Measurements from ENCODE around the gene RNF152.

The RNF152 gene

DNA sequence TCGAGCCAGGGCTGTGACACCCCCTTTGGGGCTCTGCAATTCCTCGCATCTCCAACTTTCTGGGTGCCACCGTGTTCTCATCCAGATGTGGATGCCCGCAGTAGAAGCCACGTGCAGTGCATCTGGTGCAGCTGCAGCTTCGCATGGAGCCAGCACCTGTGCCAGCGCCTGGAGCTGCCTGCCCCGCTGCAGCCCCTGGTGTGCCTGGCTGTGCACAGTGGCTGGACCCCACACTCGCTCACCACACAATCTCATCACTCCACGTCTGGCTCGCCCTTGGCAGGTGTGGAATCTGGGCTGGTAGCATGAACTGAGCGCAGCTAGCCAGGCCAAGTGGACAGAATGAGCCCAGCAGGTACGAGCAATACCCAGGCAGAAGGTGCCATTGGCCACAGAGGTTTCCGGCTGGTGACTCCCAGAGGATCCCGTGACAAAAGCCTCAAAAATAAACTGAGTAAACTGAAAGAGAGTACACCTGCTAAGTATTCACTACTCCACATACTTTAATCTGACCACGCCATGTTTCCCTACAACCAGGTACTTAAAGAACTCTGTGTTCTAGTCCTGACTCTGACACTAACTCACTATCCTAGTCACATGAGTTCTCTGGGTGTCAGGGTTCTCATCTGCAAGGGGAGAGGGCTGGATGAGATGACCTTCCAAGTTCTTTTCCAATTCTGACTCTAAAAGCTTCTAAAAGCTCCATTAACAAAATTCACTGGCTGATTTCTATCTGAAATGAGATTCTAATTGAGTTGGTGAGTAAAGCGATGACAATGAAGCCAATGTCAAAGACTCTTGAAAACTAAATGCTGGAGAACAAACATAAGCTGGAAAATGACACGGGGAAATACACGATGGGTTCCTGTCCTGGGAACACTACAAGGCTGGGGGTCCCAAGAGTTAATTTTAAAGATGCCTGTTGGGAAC lies 37.1 kb downstream of the RNF152 start:
- TF ChIP-seq, protein P1, sequence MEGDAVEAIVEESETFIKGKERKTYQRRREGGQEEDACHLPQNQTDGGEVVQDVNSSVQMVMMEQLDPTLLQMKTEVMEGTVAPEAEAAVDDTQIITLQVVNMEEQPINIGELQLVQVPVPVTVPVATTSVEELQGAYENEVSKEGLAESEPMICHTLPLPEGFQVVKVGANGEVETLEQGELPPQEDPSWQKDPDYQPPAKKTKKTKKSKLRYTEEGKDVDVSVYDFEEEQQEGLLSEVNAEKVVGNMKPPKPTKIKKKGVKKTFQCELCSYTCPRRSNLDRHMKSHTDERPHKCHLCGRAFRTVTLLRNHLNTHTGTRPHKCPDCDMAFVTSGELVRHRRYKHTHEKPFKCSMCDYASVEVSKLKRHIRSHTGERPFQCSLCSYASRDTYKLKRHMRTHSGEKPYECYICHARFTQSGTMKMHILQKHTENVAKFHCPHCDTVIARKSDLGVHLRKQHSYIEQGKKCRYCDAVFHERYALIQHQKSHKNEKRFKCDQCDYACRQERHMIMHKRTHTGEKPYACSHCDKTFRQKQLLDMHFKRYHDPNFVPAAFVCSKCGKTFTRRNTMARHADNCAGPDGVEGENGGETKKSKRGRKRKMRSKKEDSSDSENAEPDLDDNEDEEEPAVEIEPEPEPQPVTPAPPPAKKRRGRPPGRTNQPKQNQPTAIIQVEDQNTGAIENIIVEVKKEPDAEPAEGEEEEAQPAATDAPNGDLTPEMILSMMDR (conservative IDR thresholded peaks at IDR 0.05; ENCODE audit: low read depth, low read length) = no peak
- H3K4me3 ChIP-seq (ENCODE audit: low read length) = no peak overlapping the region

DNA sequence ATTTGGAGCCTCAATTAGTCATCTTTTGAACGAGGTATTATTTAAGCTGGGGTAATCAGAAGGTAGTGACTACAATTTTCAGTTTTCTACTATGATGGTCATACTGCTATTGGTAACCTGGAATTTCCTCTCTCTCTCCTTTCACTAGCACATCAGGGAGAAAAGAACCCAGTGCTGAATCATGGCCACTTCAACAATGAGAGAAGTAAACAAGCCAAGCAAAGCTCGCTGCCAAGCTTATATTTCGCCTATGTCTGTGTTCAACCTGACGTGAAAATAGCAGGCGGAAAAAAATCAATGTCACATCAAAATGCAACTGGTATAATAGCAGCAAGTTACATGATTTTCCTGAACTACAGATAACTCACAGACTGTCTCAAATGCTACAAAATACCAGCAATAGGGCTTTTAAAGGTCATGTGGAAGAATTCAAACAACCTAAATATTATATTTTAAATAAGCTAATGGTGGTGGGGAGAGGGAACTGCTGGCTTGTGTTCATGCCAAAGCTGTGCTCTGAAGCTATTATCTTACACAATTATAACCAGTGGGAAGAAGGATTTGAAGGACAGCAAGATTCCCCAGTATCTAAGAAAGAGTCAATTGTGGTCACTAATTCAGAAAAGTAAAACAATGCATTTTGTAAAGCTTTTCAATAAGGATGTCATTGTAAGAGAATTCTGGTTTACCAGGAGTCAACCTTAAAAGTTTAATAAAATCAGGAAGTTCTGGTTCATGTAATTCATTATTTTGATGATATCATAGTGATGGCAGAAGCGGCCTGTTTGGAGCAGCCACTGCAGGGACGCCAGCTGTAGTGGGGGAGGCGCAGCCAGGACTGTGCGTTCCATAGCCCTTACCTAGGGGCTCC lies 38.0 kb downstream of the RNF152 start:
- TF ChIP-seq, protein P1 (conservative IDR thresholded peaks at IDR 0.05; ENCODE audit: low read depth, low read length) = no peak
- no peak for DNase-seq (ENCODE audit: low read depth)
- no peak overlapping the region for H3K4me3 ChIP-seq (ENCODE audit: low read length)

More for the DNA sequence above, 37.1 kb downstream of the RNF152 start:
- DNase-seq (ENCODE audit: low read depth) = no peak

DNA sequence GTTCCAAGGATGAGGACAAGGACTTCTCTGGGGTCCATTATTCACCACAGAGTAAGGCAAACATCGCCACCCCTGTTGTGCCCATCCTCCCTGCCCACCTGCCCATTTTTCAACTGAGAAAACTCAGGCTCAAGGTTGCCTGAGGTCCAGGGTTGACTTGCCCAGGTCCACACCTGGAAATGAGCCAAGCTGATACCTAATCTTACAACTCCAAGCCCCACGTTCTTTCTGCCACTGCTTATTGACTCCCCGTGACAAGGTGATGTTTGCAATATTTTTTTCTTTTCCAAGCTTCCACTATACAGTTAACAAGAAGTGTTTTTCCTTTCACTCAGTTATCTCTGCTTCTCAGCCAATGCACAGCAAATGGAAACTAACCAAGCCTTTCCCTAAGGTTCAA lies 39.0 kb downstream of the RNF152 start:
- TF ChIP-seq, protein P1 (conservative IDR thresholded peaks at IDR 0.05; ENCODE audit: low read depth, low read length) = no peak

DNA sequence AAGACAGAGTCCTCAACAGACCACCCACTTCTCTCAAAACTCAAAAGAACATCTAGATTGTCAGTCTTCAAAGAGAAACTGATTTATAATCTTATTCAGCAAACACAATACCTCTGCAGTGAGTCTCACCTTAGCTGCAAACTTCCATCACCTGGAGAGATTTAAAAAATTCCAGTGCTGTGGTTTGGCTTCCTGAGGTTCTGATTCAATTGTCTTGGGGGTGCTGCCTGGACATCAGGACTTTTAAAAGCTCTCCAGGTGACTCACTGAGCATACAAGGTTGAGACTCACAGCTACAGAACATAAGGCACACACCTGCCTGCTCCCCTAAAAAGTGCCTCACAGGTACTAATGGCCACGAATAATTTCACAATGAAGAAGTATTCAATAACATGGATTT lies 40.3 kb downstream of the RNF152 start:
- TF ChIP-seq, protein P1 (conservative IDR thresholded peaks at IDR 0.05; ENCODE audit: low read depth, low read length) = no peak
- H3K4me3 ChIP-seq (ENCODE audit: low read length) = no peak overlapping the region
- DNase-seq (ENCODE audit: low read depth) = no peak

More for the DNA sequence above, 39.0 kb downstream of the RNF152 start:
- DNase-seq (ENCODE audit: low read depth) = no peak
- no peak overlapping the region for H3K4me3 ChIP-seq (ENCODE audit: low read length)

DNA sequence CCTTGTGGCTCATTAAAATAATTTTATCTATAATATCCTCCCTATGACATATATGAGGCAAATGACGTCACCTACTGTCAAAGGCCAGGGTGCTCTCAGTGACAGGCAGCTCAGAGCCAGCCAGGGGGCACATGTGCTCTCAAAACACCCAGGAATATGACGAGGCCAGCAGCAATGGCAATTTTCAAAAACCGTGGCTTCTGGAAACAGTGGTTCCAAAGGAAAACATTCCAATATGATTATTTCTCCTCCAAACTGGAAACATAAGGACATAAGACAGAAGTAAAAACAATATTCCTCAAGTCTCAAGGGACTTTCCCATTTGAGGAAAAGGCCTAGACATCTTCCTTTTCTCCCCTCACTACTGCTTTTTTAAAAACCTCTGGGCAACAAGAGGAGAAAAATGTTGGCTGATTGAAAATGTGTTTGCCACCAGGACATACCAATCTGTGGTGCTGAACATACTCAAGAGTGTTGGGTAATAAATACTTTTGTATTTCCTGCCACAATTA lies 40.8 kb downstream of the RNF152 start:
- TF ChIP-seq, protein P1 (conservative IDR thresholded peaks at IDR 0.05; ENCODE audit: low read depth, low read length) = no peak
- no peak for DNase-seq (ENCODE audit: low read depth)
- H3K4me3 ChIP-seq (ENCODE audit: low read length) = no peak overlapping the region

DNA sequence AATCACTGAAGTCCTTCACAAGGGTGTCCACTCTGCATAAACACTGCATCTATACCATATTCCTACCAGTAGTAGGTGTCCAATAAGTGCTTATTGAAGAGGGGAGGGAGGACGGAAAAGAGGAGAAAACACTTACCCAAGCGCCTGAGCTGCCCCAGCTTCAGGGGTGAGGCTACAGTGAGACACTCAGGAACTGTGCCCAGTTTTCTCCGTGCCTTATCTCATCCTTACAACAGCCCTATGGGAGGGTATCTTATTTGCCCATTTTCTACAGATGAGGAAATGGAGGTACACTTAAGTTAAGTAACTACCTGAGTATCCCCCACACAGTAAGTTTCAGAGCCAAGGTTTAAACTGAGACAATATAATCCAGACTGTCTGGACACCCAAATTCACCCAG lies 41.5 kb downstream of the RNF152 start:
- DNase-seq (ENCODE audit: low read depth) = no peak
- H3K4me3 ChIP-seq (ENCODE audit: low read length) = no peak overlapping the region
- TF ChIP-seq, protein P1 (conservative IDR thresholded peaks at IDR 0.05; ENCODE audit: low read depth, low read length) = no peak
